ENCODE results near the gene SPATA2. TPM values are rescaled to one million over a fixed set of nuclear protein-coding genes. Genes with fewer than 3 reads are reported as not detected.
"Not testable (repeated sequence)": the region's sequence is repeated elsewhere in the genome, so short reads cannot be mapped to it uniquely, and the experiment has no call there.

The SPATA2 gene
- polyA plus RNA-seq, 2 of the 4 experiments (the other 2 are of a cell fraction) = 4.7 to 5.1 TPM

DNA sequence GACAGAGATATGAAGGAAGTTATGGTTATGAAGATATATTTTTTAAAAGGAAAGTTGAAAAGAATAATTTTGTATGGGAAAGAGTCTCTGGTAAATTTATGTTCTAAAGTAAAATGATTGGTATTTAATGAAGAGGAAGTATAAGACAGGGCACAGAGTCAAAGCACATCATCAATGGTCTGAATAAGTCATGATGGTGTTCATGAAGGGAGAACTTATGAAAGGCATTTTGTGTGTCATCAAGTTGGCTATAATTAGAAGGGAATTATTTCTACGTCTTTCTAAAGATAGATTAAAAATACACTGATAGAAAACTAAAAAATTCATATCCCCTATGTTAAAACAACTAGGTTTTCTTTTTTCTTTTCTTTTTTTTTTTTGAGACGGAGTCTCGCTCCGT is 46.1 kb upstream of the SPATA2 start:
- no peak overlapping the region for H3K27ac ChIP-seq
- CTCF ChIA-PET = interaction anchor here (0.7 to 11.4 kb wide), 2 partner anchors 19 to 548 kb away, joined by 3 to 90 read pairs; no protein-coding TSS in a partner anchor

DNA sequence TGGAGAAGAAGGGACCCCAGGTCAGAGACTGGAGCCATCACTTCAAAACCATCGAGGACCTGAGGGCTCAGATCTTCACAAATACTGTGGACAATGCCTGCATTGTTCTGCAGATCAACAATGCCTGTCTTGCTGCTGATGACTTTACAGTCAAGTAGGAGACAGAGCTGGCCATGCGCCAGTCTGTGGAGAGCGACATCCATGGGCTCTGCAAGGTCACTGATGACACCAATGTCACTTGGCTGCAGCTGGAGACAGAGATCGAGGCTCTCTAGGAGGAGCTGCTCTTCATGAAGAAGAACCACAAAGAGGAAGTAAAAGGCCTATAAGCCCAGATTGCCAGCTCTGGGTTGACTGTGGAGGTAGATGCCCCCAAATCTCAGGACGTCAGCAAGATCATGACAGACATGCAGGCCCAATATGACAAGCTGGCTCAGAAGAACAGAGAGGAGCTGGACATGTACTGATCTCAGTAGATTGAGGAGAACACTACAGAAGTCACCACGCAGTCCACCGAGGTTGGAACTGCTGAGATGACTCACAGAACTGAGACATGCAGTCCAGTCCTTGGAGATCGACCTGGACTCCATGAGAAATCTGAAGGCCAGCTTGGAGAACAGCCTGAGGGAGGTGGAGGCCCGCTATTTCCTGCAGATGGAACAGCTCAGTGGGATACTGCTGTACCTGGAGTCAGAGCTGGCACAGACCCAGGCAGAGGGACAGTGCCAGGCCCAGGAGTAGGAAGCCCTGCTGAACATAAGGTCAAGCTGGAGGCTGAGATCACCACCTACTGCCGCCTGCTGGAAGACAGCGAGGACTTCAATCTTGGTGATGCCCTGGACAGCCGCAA is 42.0 kb upstream of the SPATA2 start:
- CTCF ChIA-PET = interaction anchor here (1.1 to 3.4 kb wide), 6 partner anchors 8 to 128 kb away, joined by 3 to 17 read pairs (median 4); no protein-coding TSS in a partner anchor
- H3K4me2 ChIP-seq, H3K4me1 ChIP-seq, H3K9me3 ChIP-seq, H3K27ac ChIP-seq, ATAC-seq, POLR2A ChIA-PET, H3K4me3 ChIP-seq, FAIRE-seq: not testable (repeated sequence)
- 93% methylated on average over 10 of the region's 12 CpGs for WGBS (ENCODE audit: missing lambda C conversion rate)
- DNase-seq (ENCODE audit: low read depth in 1 of 2, low spot score in 1 of 2) = peak in 1 of 2 experiments; percentile 52

More for the DNA sequence above, 46.1 kb upstream of the SPATA2 start:
- FAIRE-seq = no peak
- H3K9me3 ChIP-seq = no peaks in the 10 kb centered on the region
- no peak for ATAC-seq
- POLR2A ChIA-PET = interaction anchor here (0.7 kb wide), 1 partner anchor 75 kb away, joined by 4 read pairs; no protein-coding TSS in a partner anchor
- DNase-seq (ENCODE audit: low read depth in 1 of 2, low spot score in 1 of 2) = no peak
- H3K4me3 ChIP-seq = no peak overlapping the region
- no peak overlapping the region for H3K4me2 ChIP-seq
- TF ChIP-seq JUN (IDR thresholded peaks at IDR 0.05) (no peak), CBX8 (IDR thresholded peaks at IDR 0.05) (no peak), ELK1 (IDR thresholded peaks at IDR 0.05; ENCODE audit: low read depth, low read length) (no peak), SMC3 (IDR thresholded peaks at IDR 0.05) (no peak), CHD2 (IDR thresholded peaks at IDR 0.05; ENCODE audit: low read length, partially characterized antibody) (no peak)
- H3K4me1 ChIP-seq = peaks cover 7% of the 10 kb centered on the region; the same call in 2 of the 3 replicates
- WGBS (ENCODE audit: missing lambda C conversion rate) = 72% methylated on average over 4 of the region's 4 CpGs

DNA sequence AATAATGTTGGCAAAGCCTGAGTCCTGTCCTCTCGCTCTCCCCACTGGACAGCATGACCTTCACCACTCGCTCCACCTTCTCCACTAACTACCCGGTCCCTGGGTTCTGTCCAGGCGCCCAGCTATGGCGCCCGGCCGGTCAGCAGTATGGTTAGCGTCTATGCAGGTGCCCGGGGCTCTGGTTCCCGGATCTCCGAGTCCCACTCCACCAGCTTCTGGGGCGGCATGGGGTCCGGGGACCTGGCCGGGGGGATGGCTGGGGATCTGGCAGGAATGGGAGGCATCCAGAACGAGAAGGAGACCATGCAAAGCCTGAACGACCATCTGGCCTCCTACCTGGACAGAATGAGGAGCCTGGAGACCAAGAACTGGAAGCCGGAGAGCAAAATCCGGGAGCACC is 41.4 kb upstream of the SPATA2 start:
- ChIA-PET CTCF (interaction anchor here (0.7 to 3.4 kb wide), 7 partner anchors 9 to 128 kb away, joined by 3 to 17 read pairs (median 5); no protein-coding TSS in a partner anchor), POLR2A (no interaction called here)
- H3K4me1 ChIP-seq = no peaks in the 10 kb centered on the region
- no peak for TF ChIP-seq HDAC2 (IDR thresholded peaks at IDR 0.05)
- no peak for TF ChIP-seq JUNB (IDR thresholded peaks at IDR 0.05)
- no peak for ATAC-seq
- no peak overlapping the region for H3K4me3 ChIP-seq
- no peaks in the 10 kb centered on the region for H3K9me3 ChIP-seq
- WGBS (ENCODE audit: missing lambda C conversion rate) = 96% methylated on average over 12 of the region's 18 CpGs
- FAIRE-seq = no peak
- no peak overlapping the region for H3K27ac ChIP-seq
- H3K4me2 ChIP-seq = no peak overlapping the region
- no peak for DNase-seq (ENCODE audit: low read depth in 1 of 2, low spot score in 1 of 2)

- CTCF ChIA-PET = interaction anchor here (0.7 to 3.4 kb wide), 5 partner anchors 9 to 116 kb away, joined by 3 to 17 read pairs (median 4); no protein-coding TSS in a partner anchor
- POLR2A ChIA-PET = not testable (repeated sequence)
Observed at GRCh38 chr20:49955830-49956396, 40.6 kb upstream of the SPATA2 start.

DNA sequence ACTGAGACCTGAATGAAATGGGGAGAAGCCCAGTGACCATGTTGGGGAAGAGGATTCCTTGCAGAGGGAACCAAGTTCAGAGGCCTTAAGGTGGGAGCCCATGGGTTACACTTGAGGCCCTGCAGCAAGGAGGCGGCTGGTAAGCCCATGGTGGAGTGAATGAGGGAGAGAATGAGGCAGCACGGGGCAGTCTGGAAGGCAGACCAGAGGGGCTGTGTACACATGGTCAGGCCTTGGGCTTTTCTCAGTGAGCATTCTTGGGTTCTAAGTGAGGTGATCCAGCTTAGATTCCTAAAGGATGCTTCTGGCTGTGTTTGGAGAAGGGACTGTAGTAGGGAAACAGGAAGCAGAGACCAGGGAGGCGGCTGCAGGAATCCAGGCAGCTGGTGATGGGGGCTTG is 39.8 kb upstream of the SPATA2 start:
- ChIA-PET POLR2A (no interaction called here), CTCF (interaction anchor here (0.9 to 3.4 kb wide), 3 partner anchors 10 to 23 kb away, joined by 3 to 17 read pairs (median 4); no protein-coding TSS in a partner anchor)
- no peak for DNase-seq (ENCODE audit: low read depth in 1 of 2, low spot score in 1 of 2)
- no peak for ATAC-seq
- no peak for FAIRE-seq
- no peak overlapping the region for H3K27ac ChIP-seq
- no peak for TF ChIP-seq TP53 (CRISPR knock-in tag; IDR thresholded peaks at IDR 0.05)
- TF ChIP-seq ELK1 (IDR thresholded peaks at IDR 0.05; ENCODE audit: low read depth, low read length) = no peak
- no peak for TF ChIP-seq SMC3 (IDR thresholded peaks at IDR 0.05)
- TF ChIP-seq BHLHE40 (IDR thresholded peaks at IDR 0.05; ENCODE audit: low read depth, low read length) = no peak
- no peak for TF ChIP-seq FOSL2 (IDR thresholded peaks at IDR 0.05)
- TF ChIP-seq FOSL2 (CRISPR knock-in tag; IDR thresholded peaks at IDR 0.05) = no peak
- no peak for TF ChIP-seq ESRRA (IDR thresholded peaks at IDR 0.05; ENCODE audit: borderline replicate concordance, low read length)
- TF ChIP-seq, protein P1, sequence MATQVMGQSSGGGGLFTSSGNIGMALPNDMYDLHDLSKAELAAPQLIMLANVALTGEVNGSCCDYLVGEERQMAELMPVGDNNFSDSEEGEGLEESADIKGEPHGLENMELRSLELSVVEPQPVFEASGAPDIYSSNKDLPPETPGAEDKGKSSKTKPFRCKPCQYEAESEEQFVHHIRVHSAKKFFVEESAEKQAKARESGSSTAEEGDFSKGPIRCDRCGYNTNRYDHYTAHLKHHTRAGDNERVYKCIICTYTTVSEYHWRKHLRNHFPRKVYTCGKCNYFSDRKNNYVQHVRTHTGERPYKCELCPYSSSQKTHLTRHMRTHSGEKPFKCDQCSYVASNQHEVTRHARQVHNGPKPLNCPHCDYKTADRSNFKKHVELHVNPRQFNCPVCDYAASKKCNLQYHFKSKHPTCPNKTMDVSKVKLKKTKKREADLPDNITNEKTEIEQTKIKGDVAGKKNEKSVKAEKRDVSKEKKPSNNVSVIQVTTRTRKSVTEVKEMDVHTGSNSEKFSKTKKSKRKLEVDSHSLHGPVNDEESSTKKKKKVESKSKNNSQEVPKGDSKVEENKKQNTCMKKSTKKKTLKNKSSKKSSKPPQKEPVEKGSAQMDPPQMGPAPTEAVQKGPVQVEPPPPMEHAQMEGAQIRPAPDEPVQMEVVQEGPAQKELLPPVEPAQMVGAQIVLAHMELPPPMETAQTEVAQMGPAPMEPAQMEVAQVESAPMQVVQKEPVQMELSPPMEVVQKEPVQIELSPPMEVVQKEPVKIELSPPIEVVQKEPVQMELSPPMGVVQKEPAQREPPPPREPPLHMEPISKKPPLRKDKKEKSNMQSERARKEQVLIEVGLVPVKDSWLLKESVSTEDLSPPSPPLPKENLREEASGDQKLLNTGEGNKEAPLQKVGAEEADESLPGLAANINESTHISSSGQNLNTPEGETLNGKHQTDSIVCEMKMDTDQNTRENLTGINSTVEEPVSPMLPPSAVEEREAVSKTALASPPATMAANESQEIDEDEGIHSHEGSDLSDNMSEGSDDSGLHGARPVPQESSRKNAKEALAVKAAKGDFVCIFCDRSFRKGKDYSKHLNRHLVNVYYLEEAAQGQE (IDR thresholded peaks at IDR 0.05) = no peak
- TF ChIP-seq SREBF2 (IDR thresholded peaks at IDR 0.05) = no peak
- no peak for TF ChIP-seq RNF2 (IDR thresholded peaks at IDR 0.05; ENCODE audit: borderline replicate concordance, low read depth)
- 97% methylated on average over 3 of the region's 3 CpGs for WGBS (ENCODE audit: missing lambda C conversion rate)
- no peaks in the 10 kb centered on the region for H3K9me3 ChIP-seq
- H3K4me3 ChIP-seq = no peak overlapping the region
- H3K4me2 ChIP-seq = no peak overlapping the region
- H3K4me1 ChIP-seq = peaks cover 12% of the 10 kb centered on the region; the same call in 2 of the 3 replicates

More at GRCh38 chr20:49955830-49956396, 40.6 kb upstream of the SPATA2 start:
- H3K27ac ChIP-seq; H3K9me3 ChIP-seq; ATAC-seq; FAIRE-seq; H3K4me3 ChIP-seq; H3K4me1 ChIP-seq; H3K4me2 ChIP-seq; DNase-seq (ENCODE audit: low read depth in 1 of 2, low spot score in 1 of 2): not testable (repeated sequence)
- WGBS (ENCODE audit: missing lambda C conversion rate) = 89% methylated on average over 12 of the region's 12 CpGs
